HepG2 (cell line): ENCODE data around the gene PPIB. TPM values are rescaled to one million over a fixed set of nuclear protein-coding genes. Genes with fewer than 3 reads are reported as not detected.
A peak's percentile ranks its signal among the peaks of the same experiment; 100 is the strongest.

Experiments used
- ATAC-seq: fragments of 200-7000 bp; cut with Tn5 transposase; 3 replicates; pipeline ENCODE4 v1.9.1; 2020; ENCODE audit warnings: mild to moderate bottlenecking, moderate library complexity
- BruUV-seq: library from RNA; stranded (reverse); fragments of 400-500 nt; replicated peaks from 2 replicates; lab custom pipeline; 2021; lab: Mats Ljungman, UMichigan
- CTCF ChIA-PET: fragments of 300-600 bp; formaldehyde crosslinking; extraction: SDS; loops from one replicate; lab custom pipeline; 2021; ENCODE audit warnings: low total read pairs, inconsistent platforms, low intra/inter-chr PET ratio; lab: Yijun Ruan, JAX
- POLR2A ChIA-PET: fragments of 350-600 bp; sonication (Branson Sonifier 250); formaldehyde crosslinking; loops from one replicate; lab custom pipeline; 2020; ENCODE audit warnings: antibody characterized with exemption, inconsistent platforms; lab: Yijun Ruan, JAX
- DNase-seq: peaks from one replicate; pipeline ENCODE4 v3.0.0-alpha.2; 2015; ENCODE audit warnings: low spot score
- FAIRE-seq: peaks from 3 replicates; lab custom pipeline; 2011; peaks lifted over from hg19 to GRCh38; lab: Jason Lieb, UNC
- H2AFZ ChIP-seq: one replicate; pipeline ENCODE4 v1.6.1; 2011; ENCODE audit warnings: low read length, inconsistent platforms
- H3K27ac ChIP-seq: fragments of 300-600 bp; 3 replicates; pipeline ENCODE4 v1.8.0; 2011; ENCODE audit warnings: mixed run types, mild to moderate bottlenecking, mixed read lengths, low read length, inconsistent platforms; ENCODE audit not compliant: insufficient read depth; ENCODE audit errors: extremely low read length
- H3K27me3 ChIP-seq, 2 experiments: fragments of 200-600 bp in 1 of 2; 2 replicates in 1 of 2; 3 replicates in 1 of 2; pipeline versions ENCODE4 v1.6.0 to v1.8.0; 2011; ENCODE audit warnings: low read length in 2 of 2, mild to moderate bottlenecking in 2 of 2, moderate library complexity in 2 of 2, inconsistent platforms in 1 of 2; ENCODE audit not compliant: insufficient read depth in 2 of 2, control insufficient read depth in 1 of 2
- H3K36me3 ChIP-seq, 2 experiments: fragments of 200-600 bp in 1 of 2; replicated peaks in 1 of 2; 2 replicates in 1 of 2; 3 replicates in 1 of 2; pipeline versions ENCODE4 v1.5.1 to v1.8.0; 2011; ENCODE audit warnings: low read length in 2 of 2, inconsistent platforms in 1 of 2; ENCODE audit not compliant: insufficient read depth in 2 of 2, control insufficient read depth in 1 of 2
- H3K4me1 ChIP-seq: 2 replicates; pipeline ENCODE4 v1.5.1; 2012; ENCODE audit warnings: low read length, inconsistent platforms; ENCODE audit not compliant: insufficient read depth
- H3K4me2 ChIP-seq: 2 replicates; pipeline ENCODE4 v1.6.0; 2011; ENCODE audit warnings: low read depth, low read length, inconsistent platforms
- H3K4me3 ChIP-seq, 3 experiments: fragments of 200-600 bp in 1 of 3; sonication (generic), shearing (Covaris generic) in 1 of 3; replicated peaks in 1 of 3; 2 replicates each; pipeline ENCODE4 v1.5.1; 2011 to 2016; ENCODE audit warnings: low read length in 3 of 3, inconsistent platforms in 2 of 3, low read depth in 2 of 3, mild to moderate bottlenecking in 2 of 3, control low read depth in 1 of 3, mixed read lengths in 1 of 3; ENCODE audit not compliant: insufficient read depth in 1 of 3
- H3K79me2 ChIP-seq: one replicate; pipeline ENCODE4 v1.6.1; 2011; ENCODE audit warnings: low read length, inconsistent platforms; ENCODE audit not compliant: insufficient read depth
- H3K9ac ChIP-seq: 2 replicates; pipeline ENCODE4 v1.6.0; 2011; ENCODE audit warnings: mild to moderate bottlenecking, low read depth, low read length, inconsistent platforms; ENCODE audit not compliant: insufficient read depth
- H3K9me3 ChIP-seq: 2 replicates; pipeline ENCODE4 v1.5.1; 2012; ENCODE audit warnings: mild to moderate bottlenecking, low read length
- H4K20me1 ChIP-seq: 2 replicates; pipeline ENCODE4 v1.6.0; 2011; ENCODE audit warnings: inconsistent platforms, mild to moderate bottlenecking, low read length, moderate library complexity; ENCODE audit not compliant: insufficient read depth
- ATM ChIP-seq: fragments of 450-650 bp; IDR thresholded peaks from 2 replicates; pipeline ENCODE4 v1.7.1; 2017; ENCODE audit warnings: mild to moderate bottlenecking, borderline replicate concordance
- BCL6 ChIP-seq: IDR thresholded peaks from 2 replicates; pipeline ENCODE4 v1.6.1; 2016; ENCODE audit warnings: missing genetic modification reagents, missing compliant biosample characterization
- CEBPB ChIP-seq: IDR thresholded peaks from 2 replicates; pipeline ENCODE4 v1.6.1; 2011; ENCODE audit warnings: low read depth, low read length, improper control_type of control experiment, borderline replicate concordance
- CEBPG ChIP-seq: IDR thresholded peaks from 2 replicates; pipeline ENCODE4 v1.6.1; 2016
- HBP1 ChIP-seq: IDR thresholded peaks from 2 replicates; pipeline ENCODE4 v1.6.1; 2016; ENCODE audit warnings: low read depth, control low read depth
- HNRNPUL1 ChIP-seq: fragments of 200-400 bp; formaldehyde crosslinking; IDR thresholded peaks from 2 replicates; pipeline ENCODE4 v1.6.1; 2017; ENCODE audit warnings: low read depth, mild to moderate bottlenecking, low read length, moderate library complexity
- JUN ChIP-seq: sonication (generic); formaldehyde crosslinking; IDR thresholded peaks from 2 replicates; pipeline ENCODE4 v1.4.0; 2020; ENCODE audit warnings: mild to moderate bottlenecking, missing genetic modification reagents
- ZNF660 ChIP-seq: sonication (generic); formaldehyde crosslinking; IDR thresholded peaks from 2 replicates; pipeline ENCODE4 v1.5.1; 2020; ENCODE audit warnings: mild to moderate bottlenecking, low read depth, missing genetic modification reagents, borderline replicate concordance
- WGBS: methylation state at CpG from one replicate; pipeline ENCODE4 v1.1.6; 2017; ENCODE audit warnings: low lambda C conversion rate; 5-methylcytosine and 5-hydroxymethylcytosine counted together
- in situ Hi-C: cut with HindIII; loops from 2 replicates; pipeline ENCODE4 v1.10.0; 2017; ENCODE audit warnings: low pct_unique_long_range_greater_than_20kb; ENCODE audit not compliant: extremely low pct_ligation_motif_present
- intact Hi-C: fragments of 100-400 bp; cut with micrococcal nuclease; formaldehyde crosslinking; loops from one replicate; pipeline ENCODE4 v1.10.0; 2022; ENCODE audit not compliant: unreplicated experiment
- polyA plus RNA-seq, 8 experiments: library from polyadenylated mRNA; depleted of rRNA in 3 of 8; stranded (reverse) in 7 of 8; unstranded in 1 of 8; fragments of >200 nt; fragmentation: Illumina TruSeq in 4 of 8; extraction: Trizol in 4 of 8; gene quantifications; 2 replicates each; pipeline versions ENCODE4 v1.2.1 to v1.2.3, GENCODE V29; 2011 to 2016; ENCODE audit warnings: low read depth in 4 of 8, missing spikeins in 1 of 8, mixed read lengths in 1 of 8; ENCODE audit not compliant: insufficient read depth in 1 of 8
- total RNA-seq, 5 experiments: library from RNA; depleted of rRNA; stranded (reverse); fragments of >200 nt; fragmentation: Illumina TruSeq; extraction: Trizol; gene quantifications; 2 replicates each; pipeline ENCODE4 v1.2.3, GENCODE V29; 2016; ENCODE audit warnings: low read depth in 1 of 5

PPIB gene
- total and polyA plus RNA-seq, 2 of the 13 experiments (the other 11 are each of a cell fraction or from before 2014, with no cell fraction given), result 780 to 882 TPM

- in situ Hi-C loops (no loop called here), intact Hi-C loops (no loop called here)
- Histone ChIP-seq H3K4me2 (no peak overlapping the region), H3K9me3 (no peaks in the 10 kb centered on the region), H3K9ac (no peak overlapping the region), H4K20me1 (peaks cover 14% of the 10 kb centered on the region; the same call in 1 of the 2 replicates), H3K4me3 (no peak overlapping the region), H3K4me1 (peaks cover 38% of the 10 kb centered on the region), H2AFZ (no peak overlapping the region), H3K27ac (peak overlapping the region; percentile 21), H3K79me2 (peaks cover 45% of the 10 kb centered on the region), H3K36me3 (peaks cover 7 to 49% of the 10 kb centered on the region in 2 experiments), H3K27me3 (no peaks in the 10 kb centered on the region)
- WGBS, result 92% methylated on average over 1 of the region's 1 CpG
- no TSS peak for BruUV-seq
- TF ChIP-seq BCL6 (CRISPR knock-in tag), result 0 out of 2 replicates have a peak, but pooled peaks have one; percentile 17
- TF ChIP-seq ZNF660 (CRISPR knock-in tag), result no peak
- no peak for TF ChIP-seq HBP1 (CRISPR knock-in tag)
- TF ChIP-seq JUN (CRISPR knock-in tag), result no peak
- peak; percentile 44 for TF ChIP-seq CEBPG (CRISPR knock-in tag)
- TF ChIP-seq ATM, result no peak
- peak; percentile 79 for TF ChIP-seq CEBPB
- no peak for TF ChIP-seq HNRNPUL1
- DNase-seq (no peak), ATAC-seq (no peak), FAIRE-seq (no peak)
- ChIA-PET POLR2A (interaction anchor here (1.2 kb wide), 2 partner anchors 17 to 20 kb away, joined by 4 to 5 read pairs; partner anchors contain the start of genes CIAO2A and SNX1), CTCF (no interaction called here)
Measured at GRCh38 chr15:64112904-64113303, 49.9 kb downstream of the PPIB start.
